Thoracic aorta (tissue), 2 donors: ENCODE data around the gene PCDHGC4. TPM values are rescaled to one million over a fixed set of nuclear protein-coding genes. Genes with fewer than 3 reads are reported as not detected.

Experiments used
- ATAC-seq: fragments of 150-250 bp; one replicate; pipeline ENCODE4 v1.8.0; 2017; ENCODE audit warnings: low read depth; ENCODE audit not compliant: insufficient number of reproducible peaks, low FRiP score
- DNase-seq: peaks from one replicate; pipeline ENCODE4 v3.0.0-alpha.2; 2020; ENCODE audit warnings: low spot score
- H3K27ac ChIP-seq, 2 donors: fragments of 200-600 bp; sonication (generic); 1 replicate in 1 of 2; 2 replicates in 1 of 2; pipeline ENCODE4 v1.5.1; 2016; ENCODE audit warnings: mild to moderate bottlenecking in 2 of 2, moderate library complexity in 2 of 2
- H3K27me3 ChIP-seq: fragments of 200-600 bp; sonication (generic); replicated peaks from 2 replicates; pipeline ENCODE4 v1.6.0; 2016; ENCODE audit warnings: mild to moderate bottlenecking; ENCODE audit not compliant: insufficient read depth
- H3K36me3 ChIP-seq: fragments of 200-600 bp; sonication (generic); one replicate; pipeline ENCODE4 v1.5.1; 2016
- H3K4me1 ChIP-seq, 2 donors: fragments of 200-600 bp; sonication (generic); 1 replicate in 1 of 2; 2 replicates in 1 of 2; pipeline versions ENCODE4 v1.5.1 to v1.6.0; 2016; ENCODE audit warnings: low read depth in 2 of 2, mild to moderate bottlenecking in 1 of 2; ENCODE audit not compliant: control insufficient read depth in 1 of 2
- H3K4me3 ChIP-seq: fragments of 200-600 bp; sonication (generic); 2 replicates; pipeline ENCODE4 v1.5.1; 2016; ENCODE audit warnings: mild to moderate bottlenecking
- H3K9me3 ChIP-seq: fragments of 200-600 bp; sonication (generic); 2 replicates; pipeline ENCODE4 v1.5.1; 2016
- total RNA-seq, 2 donors: library from RNA; depleted of rRNA; stranded (reverse); fragments of >200 nt; gene quantifications; one replicate each; pipeline versions ENCODE4 v1.1.0 to v1.2.3, GENCODE V29; 2016
- TF ChIP-seq, protein P1 (sequence below): fragments of 200-600 bp; sonication (generic); IDR thresholded peaks from one replicate; pipeline ENCODE4 v1.5.1; 2019; ENCODE audit warnings: antibody characterized with exemption

Gene PCDHGC4
- total RNA-seq, 2 donors from 2014 or later, result 6.4 to 7.9 TPM

GRCh38 chr5:141522301-141522700 is 37.5 kb downstream of the PCDHGC4 start:
- ATAC-seq (no peak), DNase-seq (no peak)
- Histone ChIP-seq H3K4me3 (no peak overlapping the region), H3K9me3 (no peaks in the 10 kb centered on the region), H3K4me1 (peaks cover 15 to 43% of the 10 kb centered on the region in 2 donors), H3K27me3 (no peaks in the 10 kb centered on the region), H3K27ac (peak overlapping the region; percentile 45 to 70), H3K36me3 (peaks cover 5% of the 10 kb centered on the region)
- TF ChIP-seq, protein P1, sequence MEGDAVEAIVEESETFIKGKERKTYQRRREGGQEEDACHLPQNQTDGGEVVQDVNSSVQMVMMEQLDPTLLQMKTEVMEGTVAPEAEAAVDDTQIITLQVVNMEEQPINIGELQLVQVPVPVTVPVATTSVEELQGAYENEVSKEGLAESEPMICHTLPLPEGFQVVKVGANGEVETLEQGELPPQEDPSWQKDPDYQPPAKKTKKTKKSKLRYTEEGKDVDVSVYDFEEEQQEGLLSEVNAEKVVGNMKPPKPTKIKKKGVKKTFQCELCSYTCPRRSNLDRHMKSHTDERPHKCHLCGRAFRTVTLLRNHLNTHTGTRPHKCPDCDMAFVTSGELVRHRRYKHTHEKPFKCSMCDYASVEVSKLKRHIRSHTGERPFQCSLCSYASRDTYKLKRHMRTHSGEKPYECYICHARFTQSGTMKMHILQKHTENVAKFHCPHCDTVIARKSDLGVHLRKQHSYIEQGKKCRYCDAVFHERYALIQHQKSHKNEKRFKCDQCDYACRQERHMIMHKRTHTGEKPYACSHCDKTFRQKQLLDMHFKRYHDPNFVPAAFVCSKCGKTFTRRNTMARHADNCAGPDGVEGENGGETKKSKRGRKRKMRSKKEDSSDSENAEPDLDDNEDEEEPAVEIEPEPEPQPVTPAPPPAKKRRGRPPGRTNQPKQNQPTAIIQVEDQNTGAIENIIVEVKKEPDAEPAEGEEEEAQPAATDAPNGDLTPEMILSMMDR, result no peak

- Histone ChIP-seq H3K4me3 (no peak overlapping the region), H3K4me1 (peaks cover 17 to 54% of the 10 kb centered on the region in 2 donors), H3K9me3 (no peaks in the 10 kb centered on the region), H3K27me3 (no peaks in the 10 kb centered on the region), H3K27ac (peak overlapping the region in 1 of 2 donors; percentile 4), H3K36me3 (peaks cover 5% of the 10 kb centered on the region)
- ATAC-seq (no peak), DNase-seq (no peak)
- TF ChIP-seq, protein P1, result no peak
These were observed 39.2 kb downstream of the PCDHGC4 start for GRCh38 chr5:141523991-141524390.

DNA sequence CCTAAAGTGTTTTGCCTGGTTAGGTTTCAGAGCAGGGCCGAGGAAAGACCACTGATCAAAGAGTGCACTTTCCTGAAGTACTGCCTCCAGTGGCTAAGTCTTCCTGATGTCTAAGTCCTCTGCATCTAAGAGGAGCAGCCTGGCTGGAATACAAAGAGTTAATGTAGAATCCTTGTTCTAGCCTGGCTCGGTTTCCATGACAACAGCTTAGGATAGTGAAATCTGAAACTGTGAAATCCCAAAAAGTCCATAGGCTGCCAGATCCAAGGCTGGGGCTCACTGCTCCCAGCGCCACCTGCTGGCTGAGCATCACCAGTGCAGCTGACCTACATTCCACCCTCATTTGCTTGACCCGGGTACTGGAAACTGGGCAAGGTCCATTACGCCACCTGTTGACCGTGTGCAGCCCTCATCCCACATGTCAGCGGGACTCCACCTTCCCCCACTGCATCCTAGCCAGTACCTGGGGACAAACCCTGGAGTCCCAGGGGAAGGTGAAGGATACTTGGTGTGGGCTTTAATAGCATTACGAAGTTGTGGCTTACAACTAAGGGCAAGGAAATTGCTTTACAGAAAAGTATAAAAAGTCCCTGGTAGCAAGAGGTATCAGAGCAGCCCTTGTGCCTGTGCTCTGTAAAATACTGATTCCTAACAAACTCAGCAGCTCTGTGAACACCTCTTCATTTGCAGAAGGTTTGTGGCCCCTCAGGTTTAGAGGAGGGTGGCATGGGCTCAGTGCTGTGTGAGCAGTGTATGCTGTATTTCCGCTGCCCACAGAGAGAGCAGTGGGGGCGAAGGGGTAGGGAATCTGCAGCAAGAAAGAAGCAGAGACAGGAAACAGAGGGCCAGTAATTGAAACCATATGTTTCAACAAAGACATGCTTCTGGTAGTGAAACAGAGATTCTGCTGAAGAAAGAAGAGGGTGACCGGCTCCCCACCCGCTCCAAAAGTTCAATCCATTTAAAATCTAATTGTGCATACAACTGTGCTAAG is 40.1 kb downstream of the PCDHGC4 start:
- DNase-seq (peak; percentile 59), ATAC-seq (peak; percentile 84)
- peak overlapping the region; percentile 53 to 70 for H3K27ac ChIP-seq
- H3K36me3 ChIP-seq, result peaks cover 5% of the 10 kb centered on the region
- H3K4me3 ChIP-seq, result no peak overlapping the region
- H3K9me3 ChIP-seq, result no peaks in the 10 kb centered on the region
- TF ChIP-seq, protein P1, result peak; percentile 99
- no peaks in the 10 kb centered on the region for H3K27me3 ChIP-seq
- peaks cover 22 to 63% of the 10 kb centered on the region in 2 donors for H3K4me1 ChIP-seq

DNA sequence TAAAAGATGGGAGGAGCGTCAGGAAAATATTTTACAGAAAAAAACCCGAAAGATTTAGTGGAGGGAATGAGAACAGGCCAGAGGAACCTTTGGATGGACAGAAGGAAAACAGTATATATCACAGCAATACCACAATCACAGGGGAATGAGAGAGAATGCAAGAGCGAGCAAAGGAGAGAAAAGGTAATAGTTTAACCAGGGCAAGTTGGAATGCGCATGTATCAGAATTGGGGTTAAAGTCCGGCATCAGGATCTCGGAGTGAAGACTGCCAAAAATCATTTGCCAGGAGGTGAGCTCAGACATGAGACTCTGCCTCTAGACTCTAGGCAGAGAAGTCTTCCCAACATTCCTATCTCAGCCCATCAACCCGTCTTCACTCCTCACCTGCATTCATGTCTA is 40.8 kb downstream of the PCDHGC4 start:
- ATAC-seq (no peak), DNase-seq (no peak)
- Histone ChIP-seq H3K4me3 (no peak overlapping the region), H3K27ac (peak overlapping the region; percentile 53 to 70), H3K27me3 (no peaks in the 10 kb centered on the region), H3K9me3 (no peaks in the 10 kb centered on the region), H3K36me3 (peaks cover 5% of the 10 kb centered on the region), H3K4me1 (peaks cover 22 to 58% of the 10 kb centered on the region in 2 donors)
- TF ChIP-seq, protein P1, result no peak

DNA sequence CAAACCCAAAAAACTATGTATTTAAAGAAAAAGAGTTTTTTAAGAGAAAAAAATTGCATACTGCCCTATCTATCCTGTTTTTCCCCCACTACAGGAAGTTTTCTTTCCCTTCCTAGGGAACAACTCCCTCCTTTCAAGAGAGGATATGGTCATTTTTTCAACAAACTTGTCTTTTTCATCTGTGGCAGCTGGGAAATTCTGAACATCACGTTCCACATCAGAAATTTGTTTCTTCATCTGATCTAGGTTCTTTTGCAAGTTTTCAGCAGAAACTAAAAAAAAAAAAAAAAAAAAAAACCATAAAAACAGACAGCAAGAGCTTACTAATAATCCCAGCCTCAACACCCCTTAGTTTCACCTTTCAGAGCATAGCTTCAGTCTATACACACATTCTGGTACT is 42.6 kb downstream of the PCDHGC4 start:
- Histone ChIP-seq H3K9me3 (no peaks in the 10 kb centered on the region), H3K4me3 (no peak overlapping the region), H3K27me3 (no peaks in the 10 kb centered on the region), H3K4me1 (peaks cover 11 to 40% of the 10 kb centered on the region in 2 donors), H3K27ac (peak overlapping the region; percentile 72 to 74), H3K36me3 (peaks cover 5% of the 10 kb centered on the region)
- DNase-seq (no peak), ATAC-seq (no peak)
- TF ChIP-seq, protein P1, result no peak
